SKM-1 (cell line): Measurements from ENCODE around the gene GUCY1A2.
"Not testable (repeated sequence)": the region's sequence is repeated elsewhere in the genome, so short reads cannot be mapped to it uniquely, and the experiment has no call there.

ENCODE experiments used
- DNase-seq: peaks from one replicate; lab custom pipeline; 2025; ENCODE audit not compliant: unreplicated experiment; lab: John Stamatoyannopoulos, UW

Gene GUCY1A2

GRCh38 chr11:106842134-106842533 is 176.1 kb downstream of the GUCY1A2 start:
- DNase-seq = no peak

- no peak for DNase-seq
Observed at GRCh38 chr11:106840947-106841346, 177.3 kb downstream of the GUCY1A2 start.

- no peak for DNase-seq
Observed at GRCh38 chr11:106840146-106840545, 178.1 kb downstream of the GUCY1A2 start.

GRCh38 chr11:106834567-106834966 is 183.7 kb downstream of the GUCY1A2 start:
- DNase-seq = no peak

GRCh38 chr11:106828976-106829375 is 189.3 kb downstream of the GUCY1A2 start:
- no peak for DNase-seq

- no peak for DNase-seq
Observed at GRCh38 chr11:106828576-106828975, 189.7 kb downstream of the GUCY1A2 start.

GRCh38 chr11:106827687-106828086 is 190.6 kb downstream of the GUCY1A2 start:
- DNase-seq = no peak

- not testable (repeated sequence) for DNase-seq
Observed at GRCh38 chr11:106826558-106826957, 191.7 kb downstream of the GUCY1A2 start.

- no peak for DNase-seq
Observed at GRCh38 chr11:106821826-106822225, 196.4 kb downstream of the GUCY1A2 start.

- no peak for DNase-seq
Observed at GRCh38 chr11:106821291-106821690, 197.0 kb downstream of the GUCY1A2 start.

- DNase-seq = no peak
Observed at GRCh38 chr11:106818443-106818842, 199.8 kb downstream of the GUCY1A2 start.

GRCh38 chr11:106815209-106815608 is 203.1 kb downstream of the GUCY1A2 start:
- DNase-seq = no peak

GRCh38 chr11:106813806-106814205 is 204.5 kb downstream of the GUCY1A2 start:
- DNase-seq = no peak

GRCh38 chr11:106794058-106794457 is 224.2 kb downstream of the GUCY1A2 start:
- no peak for DNase-seq

- no peak for DNase-seq
Observed at GRCh38 chr11:106789406-106789805, 228.9 kb downstream of the GUCY1A2 start.

- no peak for DNase-seq
Observed at GRCh38 chr11:106787454-106787853, 230.8 kb downstream of the GUCY1A2 start.

GRCh38 chr11:106785913-106786650 is 232.2 kb downstream of the GUCY1A2 start:
- DNase-seq = no peak

GRCh38 chr11:106777302-106777701 is 241.0 kb downstream of the GUCY1A2 start:
- DNase-seq = not testable (repeated sequence)

- DNase-seq = no peak
Observed at GRCh38 chr11:106770489-106771085, 247.7 kb downstream of the GUCY1A2 start.

- DNase-seq = no peak
Observed at GRCh38 chr11:106765469-106766258, 252.6 kb downstream of the GUCY1A2 start.

GRCh38 chr11:106763501-106763900 is 254.8 kb downstream of the GUCY1A2 start:
- no peak for DNase-seq

- DNase-seq = no peak
Observed at GRCh38 chr11:106761745-106762144, 256.5 kb downstream of the GUCY1A2 start.
